ENCODE results near the gene C1RL. TPM values are rescaled to one million over a fixed set of nuclear protein-coding genes. Genes with fewer than 3 reads are reported as not detected.

C1RL gene
- total RNA-seq, 5 donors from 2014 or later (not counting 1 experiment from before 2014, with no cell fraction given): 18.1 to 36.6 (median 30.8) TPM

GRCh38 chr12:7118881-7119280 is 9.9 kb upstream of the C1RL start:
- Mint-ChIP-seq H3K9me3 (no peaks in the 10 kb centered on the region), H3K4me3 (no peak overlapping the region), H3K27me3 (no peaks in the 10 kb centered on the region), H3K4me1 (peaks cover 0 to 3% (median 0%) of the 10 kb centered on the region in 3 donors), H3K27ac (no peak overlapping the region), H3K36me3 (peaks cover 29% of the 10 kb centered on the region)
- no peak overlapping the region for H3K4me3 ChIP-seq (ENCODE audit: control insufficient read depth in 1 of 2, extremely low read depth in 1 of 2, low read length in 1 of 2)
- 88% methylated on average over 1 of the region's 3 CpGs for WGBS (ENCODE audit: insufficient coverage)
- ChIA-PET POLR2A (no interaction called here), CTCF (interaction anchor here in 1 of 2 donors (0.9 kb wide), 1 partner anchor 22 kb away, joined by 3 read pairs; no protein-coding TSS in a partner anchor)
- H3K27ac ChIP-seq (ENCODE audit: low read length): no peak overlapping the region
- H3K36me3 ChIP-seq (ENCODE audit: control insufficient read depth in 2 of 2, extremely low read depth in 1 of 2, insufficient read depth in 1 of 2, low read length in 1 of 2): peaks cover 0 to 25% of the 10 kb centered on the region in 2 donors
- H3K4me1 ChIP-seq (ENCODE audit: control insufficient read depth in 1 of 2, extremely low read depth in 1 of 2, insufficient read depth in 2 of 2, low read length in 2 of 2): no peaks in the 10 kb centered on the region
- H3K27me3 ChIP-seq (replicated peaks in 1 of 2; ENCODE audit: control insufficient read depth in 2 of 2, extremely low read depth in 1 of 2, insufficient read depth in 2 of 2, low read length in 1 of 2): no peaks in the 10 kb centered on the region
- no peaks in the 10 kb centered on the region for H3K9me3 ChIP-seq
- no peak for ATAC-seq (replicated peaks in 1 of 4)
- no peak for DNase-seq

GRCh38 chr12:7117670-7118069 is 8.7 kb upstream of the C1RL start:
- no peak for DNase-seq
- H3K36me3 Mint-ChIP-seq: peaks cover 33% of the 10 kb centered on the region

GRCh38 chr12:7116916-7117315 is 7.9 kb upstream of the C1RL start:
- H3K27ac ChIP-seq (ENCODE audit: low read length): no peak overlapping the region
- ATAC-seq (replicated peaks in 1 of 4): no peak
- no peak overlapping the region for H3K4me3 Mint-ChIP-seq

More at GRCh38 chr12:7117670-7118069, 8.7 kb upstream of the C1RL start:
- Mint-ChIP-seq H3K27ac (no peak overlapping the region), H3K4me1 (peaks cover 5 to 9% (median 5%) of the 10 kb centered on the region in 3 donors), H3K27me3 (no peaks in the 10 kb centered on the region), H3K4me3 (no peak overlapping the region), H3K9me3 (no peaks in the 10 kb centered on the region)
- Histone ChIP-seq H3K27me3 (replicated peaks in 1 of 2; ENCODE audit: control insufficient read depth in 2 of 2, extremely low read depth in 1 of 2, insufficient read depth in 2 of 2, low read length in 1 of 2) (no peaks in the 10 kb centered on the region), H3K27ac (ENCODE audit: low read length) (no peak overlapping the region), H3K4me3 (ENCODE audit: control insufficient read depth in 1 of 2, extremely low read depth in 1 of 2, low read length in 1 of 2) (no peak overlapping the region), H3K9me3 (no peaks in the 10 kb centered on the region), H3K4me1 (ENCODE audit: control insufficient read depth in 1 of 2, extremely low read depth in 1 of 2, insufficient read depth in 2 of 2, low read length in 2 of 2) (peaks cover 2 to 6% of the 10 kb centered on the region in 2 experiments), H3K36me3 (ENCODE audit: control insufficient read depth in 2 of 2, extremely low read depth in 1 of 2, insufficient read depth in 1 of 2, low read length in 1 of 2) (peaks cover 0 to 25% of the 10 kb centered on the region in 2 donors)
- ChIA-PET POLR2A (no interaction called here), CTCF (no interaction called here)
- ATAC-seq (replicated peaks in 1 of 4): no peak
- WGBS (ENCODE audit: insufficient coverage): 86% methylated on average over 1 of the region's 3 CpGs

GRCh38 chr12:7116196-7116595 is 7.2 kb upstream of the C1RL start:
- no peaks in the 10 kb centered on the region for H3K27me3 ChIP-seq (replicated peaks in 1 of 2; ENCODE audit: control insufficient read depth in 2 of 2, extremely low read depth in 1 of 2, insufficient read depth in 2 of 2, low read length in 1 of 2)
- H3K36me3 ChIP-seq (ENCODE audit: control insufficient read depth in 2 of 2, extremely low read depth in 1 of 2, insufficient read depth in 1 of 2, low read length in 1 of 2): peaks cover 0 to 25% of the 10 kb centered on the region in 2 donors
- ChIA-PET CTCF (interaction anchor here in 1 of 2 donors (0.6 kb wide), 1 partner anchor 247 kb away, joined by 3 read pairs; no protein-coding TSS in a partner anchor), POLR2A (interaction anchor here in 1 of 2 donors (0.6 kb wide), 1 partner anchor 64 kb away, joined by 3 read pairs; no protein-coding TSS in a partner anchor)
- Mint-ChIP-seq H3K4me3 (no peak overlapping the region), H3K4me1 (peaks cover 5 to 9% (median 5%) of the 10 kb centered on the region in 3 donors), H3K9me3 (no peaks in the 10 kb centered on the region), H3K27me3 (no peaks in the 10 kb centered on the region), H3K27ac (no peak overlapping the region), H3K36me3 (peaks cover 33% of the 10 kb centered on the region)
- no CpG with 5 or more reads among the region's 3 CpGs for WGBS (ENCODE audit: insufficient coverage)
- H3K9me3 ChIP-seq: no peaks in the 10 kb centered on the region
- H3K27ac ChIP-seq (ENCODE audit: low read length): no peak overlapping the region
- peaks cover 2 to 6% of the 10 kb centered on the region in 2 experiments for H3K4me1 ChIP-seq (ENCODE audit: control insufficient read depth in 1 of 2, extremely low read depth in 1 of 2, insufficient read depth in 2 of 2, low read length in 2 of 2)
- H3K4me3 ChIP-seq (ENCODE audit: control insufficient read depth in 1 of 2, extremely low read depth in 1 of 2, low read length in 1 of 2): no peak overlapping the region
- DNase-seq (no peak), ATAC-seq (replicated peaks in 1 of 4) (no peak)

More at GRCh38 chr12:7116916-7117315, 7.9 kb upstream of the C1RL start:
- WGBS (ENCODE audit: insufficient coverage): 97% methylated on average over 9 of the region's 9 CpGs
- ChIA-PET POLR2A (no interaction called here), CTCF (no interaction called here)
- H3K27ac Mint-ChIP-seq: no peak overlapping the region
- no peaks in the 10 kb centered on the region for H3K9me3 Mint-ChIP-seq
- H3K4me1 Mint-ChIP-seq: peaks cover 5 to 9% (median 5%) of the 10 kb centered on the region in 3 donors
- no peak for DNase-seq
- Histone ChIP-seq H3K4me1 (ENCODE audit: control insufficient read depth in 1 of 2, extremely low read depth in 1 of 2, insufficient read depth in 2 of 2, low read length in 2 of 2) (peaks cover 2 to 6% of the 10 kb centered on the region in 2 experiments), H3K9me3 (no peaks in the 10 kb centered on the region), H3K4me3 (ENCODE audit: control insufficient read depth in 1 of 2, extremely low read depth in 1 of 2, low read length in 1 of 2) (no peak overlapping the region), H3K27me3 (replicated peaks in 1 of 2; ENCODE audit: control insufficient read depth in 2 of 2, extremely low read depth in 1 of 2, insufficient read depth in 2 of 2, low read length in 1 of 2) (no peaks in the 10 kb centered on the region), H3K36me3 (ENCODE audit: control insufficient read depth in 2 of 2, extremely low read depth in 1 of 2, insufficient read depth in 1 of 2, low read length in 1 of 2) (peaks cover 0 to 25% of the 10 kb centered on the region in 2 donors)
- H3K36me3 Mint-ChIP-seq: peaks cover 33% of the 10 kb centered on the region
- H3K27me3 Mint-ChIP-seq: no peaks in the 10 kb centered on the region

- DNase-seq (no peak), ATAC-seq (replicated peaks in 1 of 4) (no peak)
- 92% methylated on average over 6 of the region's 6 CpGs for WGBS (ENCODE audit: insufficient coverage)
- H3K27ac ChIP-seq (ENCODE audit: low read length): no peak overlapping the region
- Mint-ChIP-seq H3K4me1 (peaks cover 6 to 9% (median 6%) of the 10 kb centered on the region in 3 donors), H3K27me3 (no peaks in the 10 kb centered on the region), H3K36me3 (peaks cover 33% of the 10 kb centered on the region), H3K9me3 (no peaks in the 10 kb centered on the region), H3K4me3 (no peak overlapping the region), H3K27ac (no peak overlapping the region)
- peaks cover 2 to 10% of the 10 kb centered on the region in 2 experiments for H3K4me1 ChIP-seq (ENCODE audit: control insufficient read depth in 1 of 2, extremely low read depth in 1 of 2, insufficient read depth in 2 of 2, low read length in 2 of 2)
- H3K27me3 ChIP-seq (replicated peaks in 1 of 2; ENCODE audit: control insufficient read depth in 2 of 2, extremely low read depth in 1 of 2, insufficient read depth in 2 of 2, low read length in 1 of 2): no peaks in the 10 kb centered on the region
- ChIA-PET CTCF (no interaction called here), POLR2A (no interaction called here)
- H3K36me3 ChIP-seq (ENCODE audit: control insufficient read depth in 2 of 2, extremely low read depth in 1 of 2, insufficient read depth in 1 of 2, low read length in 1 of 2): peaks cover 0 to 25% of the 10 kb centered on the region in 2 donors
- no peak overlapping the region for H3K4me3 ChIP-seq (ENCODE audit: control insufficient read depth in 1 of 2, extremely low read depth in 1 of 2, low read length in 1 of 2)
- no peaks in the 10 kb centered on the region for H3K9me3 ChIP-seq
These were observed 5.8 kb upstream of the C1RL start for GRCh38 chr12:7114851-7115250.

GRCh38 chr12:7114008-7114407 is 5.0 kb upstream of the C1RL start:
- 100% methylated on average over 9 of the region's 11 CpGs for WGBS (ENCODE audit: insufficient coverage)
- no peak for ATAC-seq (replicated peaks in 1 of 4)
- no peak for DNase-seq

More at GRCh38 chr12:7114008-7114407, 5.0 kb upstream of the C1RL start:
- H3K36me3 ChIP-seq (ENCODE audit: control insufficient read depth in 2 of 2, extremely low read depth in 1 of 2, insufficient read depth in 1 of 2, low read length in 1 of 2): peaks cover 0 to 25% of the 10 kb centered on the region in 2 donors
- no peaks in the 10 kb centered on the region for H3K27me3 ChIP-seq (replicated peaks in 1 of 2; ENCODE audit: control insufficient read depth in 2 of 2, extremely low read depth in 1 of 2, insufficient read depth in 2 of 2, low read length in 1 of 2)
- H3K4me1 ChIP-seq (ENCODE audit: control insufficient read depth in 1 of 2, extremely low read depth in 1 of 2, insufficient read depth in 2 of 2, low read length in 2 of 2): peaks cover 6 to 18% of the 10 kb centered on the region in 2 experiments
- H3K27me3 Mint-ChIP-seq: no peaks in the 10 kb centered on the region
- H3K27ac ChIP-seq (ENCODE audit: low read length): no peak overlapping the region
- H3K9me3 ChIP-seq: no peaks in the 10 kb centered on the region
- H3K4me3 Mint-ChIP-seq: no peak overlapping the region
- no peak overlapping the region for H3K4me3 ChIP-seq (ENCODE audit: control insufficient read depth in 1 of 2, extremely low read depth in 1 of 2, low read length in 1 of 2)
- no peaks in the 10 kb centered on the region for H3K9me3 Mint-ChIP-seq
- no peak overlapping the region for H3K27ac Mint-ChIP-seq
- peaks cover 11 to 15% (median 14%) of the 10 kb centered on the region in 3 donors for H3K4me1 Mint-ChIP-seq
- ChIA-PET CTCF (interaction anchor here (0.5 to 4.1 kb wide), 6 partner anchors 18 to 244 kb away, joined by 3 to 23 read pairs (median 6); partner anchors contain the start of gene SPSB2 (in 2 of the 2)), POLR2A (no interaction called here)
- H3K36me3 Mint-ChIP-seq: peaks cover 33% of the 10 kb centered on the region
